HG03135 (cell line): Measurements from ENCODE around the gene CLDN14.

Experiments used
- ATAC-seq: cut with Tn5 transposase; IDR thresholded peaks from one replicate; pipeline ENCODE4 v1.9.1; 2021; ENCODE audit warnings: mild to moderate bottlenecking, moderate library complexity; ENCODE audit not compliant: unreplicated experiment

Gene CLDN14

DNA sequence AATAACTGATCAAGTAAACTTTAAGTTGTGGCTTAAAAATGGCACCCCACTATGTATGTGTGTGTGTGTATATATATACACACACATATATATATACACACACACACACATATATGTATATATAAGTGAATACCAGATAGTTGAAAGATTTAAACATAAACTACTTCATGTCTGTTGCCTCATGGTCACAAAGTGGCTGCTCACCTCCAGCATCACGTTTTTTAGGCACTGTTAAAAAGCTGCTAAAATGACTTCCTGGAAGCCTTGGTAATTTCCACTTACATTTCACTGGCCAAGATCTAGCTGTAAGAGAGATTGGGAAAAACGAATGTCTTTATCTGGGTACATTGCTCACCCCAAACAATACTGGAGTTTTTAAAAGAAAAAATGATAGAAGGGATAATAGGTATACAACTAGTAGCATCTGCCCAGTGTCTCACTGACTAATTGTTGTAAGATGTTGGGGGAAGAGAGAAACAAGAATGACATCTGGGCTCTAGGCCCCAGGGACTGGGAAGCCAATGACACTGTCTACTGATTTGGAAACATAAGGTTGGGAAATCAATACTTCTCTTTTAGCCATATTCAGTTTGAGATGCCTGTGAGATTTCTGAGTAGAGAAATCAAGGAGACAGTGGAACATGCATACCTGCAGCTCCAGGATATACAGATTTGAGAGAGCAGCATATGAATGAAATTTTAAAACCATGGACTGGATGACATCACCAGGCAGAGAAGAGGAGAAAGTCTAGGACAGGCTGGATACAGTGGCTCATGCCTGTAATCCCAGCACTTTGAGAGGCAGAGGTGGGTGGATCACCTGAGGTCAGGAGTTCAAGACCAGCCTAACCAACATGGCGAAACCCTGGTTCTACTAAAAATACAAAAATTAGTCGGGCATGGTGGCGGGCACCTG is 42.8 kb downstream of the CLDN14 start:
- no peak for ATAC-seq

DNA sequence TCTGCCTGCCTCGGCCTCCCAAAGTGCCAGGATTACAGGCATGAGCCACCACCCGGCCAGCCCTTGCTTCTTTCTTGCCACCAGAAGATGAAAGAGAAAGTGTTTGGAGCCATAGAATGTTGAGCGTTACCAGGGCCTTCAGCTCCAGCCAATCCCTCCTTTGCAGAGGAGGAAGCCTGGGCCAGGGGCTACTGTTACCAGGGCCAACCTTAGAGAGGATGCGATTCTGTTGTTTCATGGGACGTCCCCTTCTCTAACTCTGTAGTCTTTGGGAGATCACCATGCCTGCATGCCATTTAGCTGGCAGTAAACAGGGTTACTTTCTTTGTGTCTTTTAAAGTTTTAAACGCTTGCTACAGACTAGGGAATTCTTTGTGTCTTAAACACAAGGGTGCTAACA is 45.8 kb downstream of the CLDN14 start:
- no peak for ATAC-seq

DNA sequence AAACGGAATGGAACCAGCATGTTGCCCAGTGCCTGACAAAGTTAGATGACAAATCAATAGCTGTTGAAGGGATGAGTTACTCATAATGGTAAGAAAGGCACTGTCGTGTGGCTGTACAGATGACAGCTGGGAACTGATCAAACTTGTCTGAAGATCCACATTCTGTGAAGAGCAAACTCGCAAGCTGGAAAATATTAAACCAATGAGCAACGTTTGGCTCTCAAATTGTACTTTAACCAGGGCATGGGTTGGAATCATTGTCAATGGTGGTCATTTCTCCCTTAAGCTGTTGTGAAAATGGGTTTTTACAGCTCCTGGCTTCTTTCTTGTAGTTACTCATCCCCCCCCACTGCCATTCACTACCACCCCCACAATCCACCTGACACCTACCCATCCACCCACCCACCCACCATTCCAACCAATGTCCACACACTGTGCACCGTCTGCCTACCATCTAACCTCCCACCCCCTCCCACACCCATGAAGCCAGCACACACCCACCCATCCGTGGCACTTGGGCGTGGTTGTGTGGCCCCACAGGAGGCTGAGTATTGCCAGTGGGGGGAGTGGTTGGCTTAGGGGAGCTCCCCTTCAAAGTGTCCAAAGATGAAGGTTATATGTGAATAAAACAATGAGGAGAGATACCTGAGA is 46.7 kb downstream of the CLDN14 start:
- no peak for ATAC-seq

DNA sequence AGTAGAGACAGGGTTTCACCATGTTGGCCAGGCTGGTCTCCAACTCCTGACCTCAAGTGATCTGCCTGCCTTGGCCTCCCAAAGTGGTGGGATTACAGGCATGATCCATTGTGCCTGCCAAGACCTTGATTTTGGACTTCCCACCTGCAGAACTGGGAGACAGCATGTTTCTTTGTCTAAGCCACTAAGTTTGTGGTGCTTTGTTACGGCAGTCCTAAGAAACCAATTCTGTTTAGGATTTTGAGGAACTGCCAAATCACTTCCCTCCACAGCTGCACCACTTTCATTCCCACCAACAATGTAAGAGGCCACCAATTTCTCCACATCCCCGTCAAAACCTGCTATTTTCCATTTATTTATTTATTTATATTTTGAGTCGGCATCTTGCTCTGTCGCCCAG is 48.7 kb downstream of the CLDN14 start:
- ATAC-seq = no peak

DNA sequence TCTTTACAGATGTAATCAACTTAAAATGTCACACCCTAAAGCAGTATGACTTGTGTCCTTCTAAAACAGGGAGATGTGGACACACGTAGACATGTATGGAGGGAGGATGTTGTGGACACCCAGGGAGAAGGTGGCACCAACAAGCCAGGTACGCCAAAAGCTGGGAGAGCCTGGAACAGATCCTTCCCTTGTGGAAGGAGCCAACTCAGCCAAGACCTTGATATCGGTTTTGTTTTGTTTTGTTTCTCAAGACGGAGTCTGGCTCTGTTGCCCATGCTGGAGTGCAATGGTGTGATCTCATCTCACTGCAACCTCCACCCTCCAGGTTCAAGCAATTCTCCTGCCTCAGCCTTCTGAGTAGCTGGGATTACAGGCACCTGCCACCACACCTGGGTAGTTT is 49.1 kb downstream of the CLDN14 start:
- no peak for ATAC-seq

DNA sequence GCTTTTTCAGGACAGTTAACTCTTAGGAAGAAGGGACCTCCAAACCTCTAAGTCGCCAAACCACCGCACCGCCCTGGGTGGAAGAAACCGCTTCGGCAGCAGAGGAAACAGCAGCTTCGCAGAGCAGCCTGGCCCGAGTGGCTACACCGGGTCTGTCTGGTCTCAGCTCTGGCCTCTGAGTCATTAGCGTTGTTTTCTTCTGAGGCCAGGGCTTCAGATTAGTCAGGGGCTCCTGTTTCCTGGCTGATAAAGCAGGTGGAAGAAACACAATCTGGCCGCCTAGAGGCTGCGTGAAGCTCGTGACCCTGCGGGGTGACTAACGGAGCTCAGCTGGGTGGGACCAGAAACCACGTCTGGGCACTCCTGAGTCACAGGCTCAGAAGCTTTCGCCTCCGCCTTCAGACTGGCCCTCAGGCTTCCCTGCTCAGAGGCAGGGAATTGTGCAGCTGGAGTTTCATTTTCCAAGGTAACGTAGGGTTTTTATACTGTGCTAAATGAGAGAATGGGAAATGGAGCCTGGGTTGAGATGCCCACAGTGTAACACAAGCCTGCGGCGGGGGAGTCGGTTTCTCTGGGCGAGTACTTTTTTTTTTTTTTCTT is 49.9 kb downstream of the CLDN14 start:
- peak; percentile 87 for ATAC-seq

DNA sequence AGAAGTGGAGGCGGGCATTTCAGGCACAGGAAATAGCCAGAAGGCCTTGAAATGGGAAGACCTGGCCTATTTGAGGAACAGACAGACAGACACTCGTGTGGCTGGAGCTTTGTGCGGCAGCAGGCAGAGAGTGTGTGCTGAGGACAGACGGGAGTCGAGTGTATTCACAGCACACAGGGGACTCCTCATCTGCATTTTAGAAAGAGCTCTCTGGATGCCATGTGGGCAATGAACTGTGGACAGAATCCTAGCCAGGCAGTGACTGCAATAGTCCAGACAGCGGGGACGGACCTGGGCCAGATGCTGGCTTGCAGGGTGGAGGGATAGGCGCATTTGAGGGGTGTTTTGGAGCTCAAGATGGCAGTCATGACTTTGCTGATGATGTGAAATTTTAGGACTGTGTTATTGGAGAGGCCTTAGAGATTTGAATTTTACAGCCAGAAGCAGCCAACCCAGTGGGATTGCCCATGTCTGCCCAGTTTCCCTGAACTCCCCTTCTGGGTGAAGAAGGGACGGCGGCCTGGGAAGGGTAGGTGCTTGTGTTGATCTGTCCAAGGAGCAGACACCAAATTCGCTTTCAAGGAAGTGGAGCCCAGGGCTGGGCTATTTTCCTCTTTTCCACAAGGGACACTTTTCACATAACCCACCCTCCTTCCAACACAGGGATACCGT is 51.0 kb downstream of the CLDN14 start:
- no peak for ATAC-seq

DNA sequence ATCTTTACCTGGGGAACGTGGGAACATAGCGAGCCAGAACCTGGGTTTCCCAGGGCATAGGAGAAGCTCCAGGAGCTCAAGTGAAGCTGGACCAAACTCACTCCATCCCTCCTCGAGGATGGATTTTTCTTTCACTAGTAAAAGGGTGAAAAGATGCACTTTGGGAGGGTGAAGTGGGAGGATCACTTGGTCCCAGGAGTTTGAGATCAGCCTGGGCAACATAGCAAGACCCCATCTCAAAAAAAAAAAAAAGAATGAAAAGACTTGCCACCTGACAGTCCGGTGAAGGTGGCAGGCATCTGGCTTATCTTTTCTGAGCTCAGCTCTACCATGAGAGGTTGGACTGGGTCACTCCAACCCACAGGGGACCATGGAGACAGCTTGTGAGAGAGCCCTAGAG is 52.4 kb downstream of the CLDN14 start:
- ATAC-seq = no peak

DNA sequence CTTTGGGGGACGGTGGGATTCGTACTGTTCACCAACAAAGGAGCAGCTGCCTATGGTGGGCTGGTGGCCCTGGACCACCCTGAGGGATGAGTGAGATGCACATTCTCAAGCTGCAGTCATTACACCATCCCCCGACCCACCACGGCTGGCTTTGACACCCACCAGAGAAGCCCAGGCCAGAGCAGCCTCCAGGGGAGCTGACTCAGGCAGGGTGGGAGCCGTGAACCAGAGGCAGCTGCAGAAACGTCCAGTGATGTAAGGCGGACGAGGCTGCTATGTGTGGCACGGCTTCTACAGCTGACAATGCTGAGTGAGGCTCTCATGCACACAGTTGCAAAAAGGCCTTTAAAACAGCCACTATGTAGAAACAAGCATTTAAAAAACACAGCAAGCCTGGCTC is 54.6 kb downstream of the CLDN14 start:
- no peak for ATAC-seq

DNA sequence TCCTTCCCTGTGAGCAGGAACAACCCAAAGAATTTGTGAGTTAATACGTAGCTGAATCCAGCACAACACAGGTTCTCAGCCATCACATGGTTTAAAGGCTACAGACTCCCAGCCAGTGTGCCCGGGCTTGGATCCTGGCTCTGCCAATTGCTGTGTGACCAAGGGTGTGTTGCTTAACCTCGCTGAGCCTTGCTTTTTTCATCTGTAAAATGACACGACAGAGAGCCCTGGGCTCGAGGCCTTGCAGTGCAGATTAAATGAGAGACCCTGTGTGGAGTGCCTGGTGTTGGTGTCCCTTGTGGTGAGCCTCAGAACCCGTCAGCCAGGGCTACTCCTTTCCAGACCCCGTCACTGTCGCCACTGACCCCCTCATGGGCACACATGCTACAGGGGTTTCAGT is 55.3 kb downstream of the CLDN14 start:
- no peak for ATAC-seq

DNA sequence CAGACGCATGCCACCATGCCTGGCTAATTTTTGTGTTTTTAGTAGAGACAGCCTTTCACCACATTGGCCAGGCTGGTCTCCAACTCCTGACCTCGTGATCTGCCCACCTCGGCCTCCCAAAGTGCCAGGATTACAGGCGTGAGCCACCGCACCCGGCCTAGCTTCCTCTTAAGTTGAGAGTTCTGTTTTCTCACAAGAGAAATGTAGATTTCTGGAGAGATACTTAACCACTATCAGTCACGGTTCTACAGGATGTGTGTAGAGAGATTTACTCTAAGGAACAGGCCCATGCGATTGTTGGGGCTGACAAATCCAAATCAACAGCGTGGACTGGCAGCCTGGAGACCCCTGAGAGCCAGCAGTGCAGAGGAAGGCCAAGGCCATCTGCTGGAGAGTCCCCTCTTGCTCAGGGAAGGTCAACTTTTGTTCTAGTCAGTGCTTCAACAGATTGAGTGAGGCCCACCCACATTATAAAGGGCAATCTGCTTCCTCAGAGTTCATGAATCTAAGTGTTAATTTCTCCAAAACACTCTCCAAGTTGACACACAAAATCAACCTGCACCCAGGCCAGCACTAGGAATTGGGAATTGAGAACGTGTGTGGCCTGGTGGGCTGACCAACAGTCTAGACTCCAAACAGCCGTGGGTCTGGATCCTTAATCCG is 56.0 kb downstream of the CLDN14 start:
- no peak for ATAC-seq

DNA sequence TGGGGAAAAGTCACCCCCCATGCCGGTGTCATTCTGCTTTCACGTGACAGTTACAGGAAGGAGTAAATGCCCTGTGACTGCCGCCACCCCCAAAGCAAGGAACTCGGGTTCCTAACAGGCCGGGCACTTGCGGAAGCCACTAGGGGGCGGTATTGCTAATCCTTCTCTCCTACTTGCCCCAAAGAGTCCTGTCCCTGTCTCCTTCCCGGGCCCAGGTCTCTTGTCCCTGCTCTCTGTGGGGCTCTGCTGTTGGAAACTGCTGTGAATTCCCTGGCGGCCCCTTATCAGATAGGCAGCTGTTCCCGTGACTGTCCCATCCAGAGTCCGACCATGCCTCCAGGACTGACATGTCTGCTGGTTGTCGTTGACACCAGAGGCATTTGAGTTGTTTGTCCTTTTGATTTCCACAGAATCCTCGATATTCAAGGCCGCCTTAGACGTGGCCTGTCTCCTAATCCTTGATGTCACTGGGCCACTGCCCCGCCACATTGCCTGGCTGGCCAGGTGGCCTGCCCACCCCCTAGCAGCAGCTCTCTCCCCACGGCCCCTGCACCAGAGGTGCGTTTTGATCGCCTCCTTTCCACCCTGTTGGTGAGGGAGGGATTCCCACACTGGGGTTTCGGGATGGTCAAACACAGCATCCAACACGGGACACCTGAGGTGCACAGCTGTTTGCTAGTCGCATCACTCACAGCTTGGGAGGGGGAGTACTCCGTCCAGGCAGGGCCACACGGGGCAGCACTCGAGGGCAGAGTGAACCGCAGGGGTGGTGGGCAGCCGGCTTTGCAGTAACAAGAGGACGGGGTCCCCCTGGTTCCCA is 57.4 kb downstream of the CLDN14 start:
- no peak for ATAC-seq

DNA sequence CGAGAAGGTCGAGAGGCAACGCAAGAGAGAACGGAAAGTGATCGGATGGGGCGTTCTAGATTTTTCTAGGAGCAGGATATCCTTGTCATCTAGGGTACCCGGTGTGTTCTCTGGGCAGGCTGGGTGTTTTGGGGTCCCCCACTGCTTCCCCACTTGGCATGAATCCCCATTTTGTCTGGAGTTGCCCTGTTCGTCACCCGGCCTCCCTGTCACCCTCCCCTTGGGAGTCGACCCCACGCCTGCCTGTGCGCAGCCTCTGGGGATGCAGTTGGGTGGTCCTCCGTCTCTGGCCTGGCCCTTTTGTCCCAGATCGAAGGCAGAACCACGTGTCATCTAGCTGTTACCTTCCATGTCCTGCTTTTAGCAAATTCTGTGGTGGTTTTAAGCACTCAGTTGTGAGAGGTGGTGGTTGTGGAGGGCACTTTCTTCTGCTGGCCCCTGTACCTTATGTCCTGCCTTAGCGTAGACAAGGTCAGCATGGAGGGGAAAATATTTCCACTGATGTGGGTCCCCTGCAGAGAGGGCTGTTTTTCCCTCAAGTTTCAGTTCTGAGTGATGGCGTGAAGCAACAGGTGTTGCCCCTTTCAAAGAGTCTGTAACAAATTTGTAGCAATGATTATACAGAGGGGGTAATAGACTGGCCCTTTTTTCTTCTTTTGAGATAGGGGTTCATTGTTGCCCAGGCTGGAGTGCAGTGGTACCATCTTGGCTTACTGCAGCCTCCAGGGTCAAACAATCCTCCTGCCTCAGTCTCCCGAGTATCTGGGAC is 59.2 kb downstream of the CLDN14 start:
- no peak for ATAC-seq

DNA sequence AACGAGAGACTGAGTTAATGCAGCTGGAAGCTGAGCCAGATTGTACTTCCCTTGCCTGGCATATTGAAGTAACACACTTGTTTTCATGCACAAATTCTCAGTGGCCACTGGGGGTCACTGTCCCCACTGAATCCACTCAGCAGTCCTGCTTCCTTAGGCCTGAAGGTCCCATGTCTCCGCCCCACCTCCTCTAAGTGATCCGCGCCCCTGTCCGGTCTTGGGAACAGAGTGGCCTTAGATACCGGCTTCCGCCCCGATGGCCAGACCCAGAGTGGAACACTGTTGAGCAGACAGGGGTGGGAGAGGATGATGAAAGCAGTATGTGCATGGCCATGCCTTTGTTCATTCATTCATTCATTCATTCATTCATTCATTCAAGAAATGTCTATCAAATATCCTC is 59.9 kb downstream of the CLDN14 start:
- no peak for ATAC-seq

DNA sequence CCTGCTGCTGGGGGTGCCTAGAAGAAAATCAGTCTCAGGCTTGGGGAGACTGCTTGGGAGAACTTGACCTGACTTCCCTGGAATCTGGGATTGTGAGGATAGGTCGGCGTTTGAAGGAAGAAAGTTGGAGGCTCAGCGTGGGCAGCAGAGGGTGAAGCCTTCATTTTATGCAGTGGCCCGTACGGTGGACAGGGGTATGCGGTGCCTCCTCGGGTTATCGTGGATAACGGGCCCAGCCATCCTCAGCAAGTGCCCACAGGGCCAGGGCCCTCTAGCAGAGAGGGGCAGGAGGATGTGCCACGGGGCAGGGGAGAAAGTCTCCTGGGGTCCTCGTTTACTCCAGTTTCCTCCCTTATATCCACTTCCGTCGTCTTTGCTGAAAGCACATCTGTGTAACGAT is 60.7 kb downstream of the CLDN14 start:
- no peak for ATAC-seq

DNA sequence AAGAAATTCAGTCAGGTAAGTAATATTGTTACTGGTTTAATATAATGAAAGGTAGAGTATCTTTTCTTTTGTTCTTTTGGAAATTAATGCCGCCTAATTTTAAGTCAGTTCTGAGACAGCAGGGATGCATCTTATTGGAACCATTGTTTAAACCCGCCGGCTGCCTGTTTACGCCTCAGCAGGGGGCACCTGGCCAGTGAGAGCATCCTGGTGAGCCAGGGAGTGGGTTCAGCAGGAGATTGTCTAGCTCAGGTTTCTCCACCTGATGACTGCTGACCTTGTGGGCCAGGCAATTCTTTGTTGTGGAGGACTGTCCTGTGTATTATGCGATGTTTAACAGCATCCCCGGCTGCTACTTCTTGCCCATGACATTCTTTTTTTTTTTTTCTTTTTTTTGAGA is 64.5 kb downstream of the CLDN14 start:
- no peak for ATAC-seq

DNA sequence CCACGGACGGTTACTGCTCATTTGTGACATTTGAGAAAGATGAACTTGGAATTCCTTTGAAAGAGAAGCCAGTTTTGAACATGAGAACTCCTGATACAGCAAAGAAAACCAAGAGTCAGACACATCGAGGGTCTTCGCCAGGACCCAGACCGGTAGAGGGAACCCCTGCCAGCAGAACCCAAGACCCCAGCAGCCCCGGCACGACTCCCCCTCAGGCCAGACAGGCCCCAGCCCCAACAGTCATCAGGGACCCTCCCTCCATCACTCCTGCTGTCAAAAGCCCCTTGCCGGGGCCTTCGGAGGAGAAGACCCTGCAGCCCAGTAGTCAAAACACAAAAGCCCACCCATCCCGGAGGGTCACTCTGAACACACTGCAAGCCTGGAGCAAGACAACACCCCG is 67.0 kb downstream of the CLDN14 start:
- no peak for ATAC-seq

DNA sequence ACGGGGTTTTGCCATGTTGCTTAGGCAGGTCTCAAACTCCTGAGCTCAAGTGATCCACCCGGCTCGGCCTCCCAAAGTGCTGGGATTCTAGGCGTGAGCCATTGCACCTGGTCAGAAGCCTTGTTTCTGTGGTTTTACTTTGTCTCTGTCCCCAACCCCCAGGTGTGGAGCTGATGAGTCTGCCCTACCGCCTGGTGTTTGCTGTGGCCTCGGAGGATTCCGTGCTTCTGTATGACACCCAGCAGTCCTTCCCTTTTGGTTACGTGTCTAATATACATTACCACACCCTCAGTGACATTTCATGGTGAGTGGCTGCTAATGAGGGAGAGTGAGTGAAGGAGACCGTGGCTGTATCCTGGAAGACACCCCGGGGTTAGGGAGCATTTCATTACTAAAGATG is 68.6 kb downstream of the CLDN14 start:
- no peak for ATAC-seq
